Nucleus accumbens (tissue), 56 donors: ENCODE results near the gene APLF.
"Not testable (repeated sequence)": the region's sequence is repeated elsewhere in the genome, so short reads cannot be mapped to it uniquely, and the experiment has no call there.

Experiments used
- DNase-seq, 56 donors: peaks; one replicate each; lab custom pipeline; 2025; lab: John Stamatoyannopoulos, UW

The APLF gene

GRCh38 chr2:68438455-68439303, 28.7 kb upstream of the APLF start:
- no peak for DNase-seq

GRCh38 chr2:68441179-68441993, 26.0 kb upstream of the APLF start:
- DNase-seq: peak in 53 of 56 donors; percentile 11 to 89 (median 56)

GRCh38 chr2:68441994-68442322, 25.4 kb upstream of the APLF start:
- DNase-seq: no peak

GRCh38 chr2:68446425-68446824, 21.0 kb upstream of the APLF start:
- not testable (repeated sequence) for DNase-seq

- DNase-seq: no peak
Observed at GRCh38 chr2:68447118-68447517, 20.3 kb upstream of the APLF start.

- DNase-seq: no peak
Observed at GRCh38 chr2:68448671-68449653, 18.4 kb upstream of the APLF start.

GRCh38 chr2:68452158-68452900, 15.1 kb upstream of the APLF start:
- DNase-seq: no peak

- no peak for DNase-seq
Observed at GRCh38 chr2:68453761-68454360, 13.5 kb upstream of the APLF start.

- DNase-seq: no peak
Observed at GRCh38 chr2:68454719-68455118, 12.7 kb upstream of the APLF start.

GRCh38 chr2:68456198-68456597, 11.2 kb upstream of the APLF start:
- no peak for DNase-seq

GRCh38 chr2:68458981-68459380, 8.4 kb upstream of the APLF start:
- DNase-seq: no peak

GRCh38 chr2:68463287-68463877, 4.0 kb upstream of the APLF start:
- no peak for DNase-seq

- no peak for DNase-seq
Observed at GRCh38 chr2:68464651-68465050, 2.7 kb upstream of the APLF start.

GRCh38 chr2:68465081-68465916, 2.1 kb upstream of the APLF start:
- no peak for DNase-seq

- peak in 1 of 56 donors; percentile 1 for DNase-seq
Observed at GRCh38 chr2:68466361-68466777, 1.0 kb upstream of the APLF start.

- peak in 1 of 56 donors; percentile 73 for DNase-seq
Observed at GRCh38 chr2:68466778-68467076, 658 bp upstream of the APLF start.

GRCh38 chr2:68468801-68469200, 1.4 kb downstream of the APLF start:
- DNase-seq: no peak

GRCh38 chr2:68469935-68470334, 2.5 kb downstream of the APLF start:
- no peak for DNase-seq
